ENCODE measurements around the gene LRCH3. TPM values are rescaled to one million over a fixed set of nuclear protein-coding genes. Genes with fewer than 3 reads are reported as not detected.

The LRCH3 gene
- polyA plus RNA-seq, 1 donor from 2014 or later = 41.4 TPM

GRCh38 chr3:197908957-197909701, 118.1 kb downstream of the LRCH3 start:
- Histone ChIP-seq H3K9me2 (ENCODE audit: insufficient read depth, low read length) (no peaks in the 10 kb centered on the region), H3K36me3 (ENCODE audit: insufficient read depth, low read length) (no peaks in the 10 kb centered on the region), H3K9ac (ENCODE audit: low read length) (no peak overlapping the region), H3K27ac (ENCODE audit: low read length) (no peak overlapping the region), H3K4me3 (ENCODE audit: low read length) (no peak overlapping the region), H3K79me2 (replicated peaks; ENCODE audit: insufficient read depth, low read length) (no peaks in the 10 kb centered on the region), H3F3A (ENCODE audit: insufficient read depth, low read length, poor library complexity, severe bottlenecking) (no peaks in the 10 kb centered on the region), H4K20me1 (ENCODE audit: insufficient read depth) (no peaks in the 10 kb centered on the region), H2AFZ (ENCODE audit: low read depth, low read length) (no peak overlapping the region), H3K4me2 (ENCODE audit: low read length) (no peak overlapping the region), H3K9me3 (ENCODE audit: low read length) (no peaks in the 10 kb centered on the region), H3K27me3 (ENCODE audit: insufficient read depth, low read depth, low read length) (no peaks in the 10 kb centered on the region)
- TF ChIP-seq EZH2 (IDR thresholded peaks at IDR 0.05; ENCODE audit: borderline replicate concordance, insufficient read depth, low read length, poor library complexity, severe bottlenecking) (no peak), CTCF (IDR thresholded peaks at IDR 0.05; ENCODE audit: poor library complexity, severe bottlenecking) (no peak), MXI1 (conservative IDR thresholded peaks at IDR 0.05; ENCODE audit: poor library complexity, severe bottlenecking) (no peak), EP300 (conservative IDR thresholded peaks at IDR 0.05; ENCODE audit: poor library complexity, severe bottlenecking) (no peak), REST (IDR thresholded peaks at IDR 0.05; ENCODE audit: borderline replicate concordance) (no peak), TAF1 (IDR thresholded peaks at IDR 0.05; ENCODE audit: low read depth) (no peak), SMC3 (conservative IDR thresholded peaks at IDR 0.05; ENCODE audit: poor library complexity) (no peak), POLR2AphosphoS5 (IDR thresholded peaks at IDR 0.05) (no peak), RAD21 (conservative IDR thresholded peaks at IDR 0.05) (no peak)

- Histone ChIP-seq H3K79me2 (replicated peaks; ENCODE audit: insufficient read depth, low read length) (no peaks in the 10 kb centered on the region), H2AFZ (ENCODE audit: low read depth, low read length) (no peak overlapping the region), H3K9me3 (ENCODE audit: low read length) (no peaks in the 10 kb centered on the region), H3K27ac (ENCODE audit: low read length) (no peak overlapping the region), H3K4me3 (ENCODE audit: low read length) (no peak overlapping the region), H3K4me2 (ENCODE audit: low read length) (no peak overlapping the region), H3K27me3 (ENCODE audit: insufficient read depth, low read depth, low read length) (no peaks in the 10 kb centered on the region), H3K36me3 (ENCODE audit: insufficient read depth, low read length) (no peaks in the 10 kb centered on the region), H4K20me1 (ENCODE audit: insufficient read depth) (no peaks in the 10 kb centered on the region), H3K9me2 (ENCODE audit: insufficient read depth, low read length) (no peaks in the 10 kb centered on the region), H3F3A (ENCODE audit: insufficient read depth, low read length, poor library complexity, severe bottlenecking) (no peaks in the 10 kb centered on the region), H3K9ac (ENCODE audit: low read length) (no peak overlapping the region)
- TF ChIP-seq TAF1 (IDR thresholded peaks at IDR 0.05; ENCODE audit: low read depth) (no peak), EP300 (conservative IDR thresholded peaks at IDR 0.05; ENCODE audit: poor library complexity, severe bottlenecking) (no peak), EZH2 (IDR thresholded peaks at IDR 0.05; ENCODE audit: borderline replicate concordance, insufficient read depth, low read length, poor library complexity, severe bottlenecking) (no peak), REST (IDR thresholded peaks at IDR 0.05; ENCODE audit: borderline replicate concordance) (no peak), MXI1 (conservative IDR thresholded peaks at IDR 0.05; ENCODE audit: poor library complexity, severe bottlenecking) (no peak), SMC3 (conservative IDR thresholded peaks at IDR 0.05; ENCODE audit: poor library complexity) (no peak), CTCF (IDR thresholded peaks at IDR 0.05; ENCODE audit: poor library complexity, severe bottlenecking) (no peak), RAD21 (conservative IDR thresholded peaks at IDR 0.05) (no peak), POLR2AphosphoS5 (IDR thresholded peaks at IDR 0.05) (no peak)
Measured at GRCh38 chr3:197912741-197913476, 121.9 kb downstream of the LRCH3 start.

Measured in neural cell (in vitro differentiated cells).